ENCODE data around the gene SKAP2. TPM values are rescaled to one million over a fixed set of nuclear protein-coding genes. Genes with fewer than 3 reads are reported as not detected.

Gene SKAP2
- total RNA-seq, 1 experiment from 2014 or later = 0.56 TPM

DNA sequence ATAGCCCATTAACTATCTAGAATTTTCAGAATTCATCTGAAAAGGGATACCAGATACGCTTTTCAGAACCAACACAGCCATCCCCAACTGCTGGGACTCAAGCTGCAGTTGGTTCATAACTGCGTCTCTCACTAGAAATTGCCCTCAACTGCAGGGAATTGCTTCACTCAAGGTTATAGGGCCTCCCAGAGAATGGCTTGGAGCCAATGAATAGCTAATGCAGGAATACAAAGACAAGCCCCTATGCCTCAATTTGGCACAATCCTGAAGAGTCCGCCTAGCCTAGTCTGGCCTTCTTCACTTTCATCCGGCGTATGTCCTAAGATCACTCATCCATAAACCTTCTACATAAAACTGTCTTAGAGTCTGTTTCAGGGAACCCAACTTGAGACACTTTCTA is 164.0 kb downstream of the SKAP2 start:
- Histone ChIP-seq H3K27ac (ENCODE audit: low read depth, low read length, poor library complexity, severe bottlenecking) (no peak overlapping the region), H3K4me1 (ENCODE audit: insufficient read depth, low read length, poor library complexity, severe bottlenecking) (no peaks in the 10 kb centered on the region), H3K4me3 (ENCODE audit: low read depth, low read length, poor library complexity, severe bottlenecking) (no peak overlapping the region), H3K9me3 (ENCODE audit: low read depth, low read length, poor library complexity, severe bottlenecking) (no peaks in the 10 kb centered on the region), H3K27me3 (replicated peaks; ENCODE audit: insufficient read depth, low read depth, low read length, poor library complexity) (peaks cover 58% of the 10 kb centered on the region), H3K36me3 (ENCODE audit: insufficient read depth, low read length, poor library complexity, severe bottlenecking) (no peaks in the 10 kb centered on the region)
- ChIA-PET POLR2A (ENCODE audit: low non-redundant PET) (no interaction called here), CTCF (no interaction called here)
- intact Hi-C loops (cut with micrococcal nuclease; ENCODE audit: unreplicated experiment) = no loop called here
- TF ChIP-seq, protein P1, sequence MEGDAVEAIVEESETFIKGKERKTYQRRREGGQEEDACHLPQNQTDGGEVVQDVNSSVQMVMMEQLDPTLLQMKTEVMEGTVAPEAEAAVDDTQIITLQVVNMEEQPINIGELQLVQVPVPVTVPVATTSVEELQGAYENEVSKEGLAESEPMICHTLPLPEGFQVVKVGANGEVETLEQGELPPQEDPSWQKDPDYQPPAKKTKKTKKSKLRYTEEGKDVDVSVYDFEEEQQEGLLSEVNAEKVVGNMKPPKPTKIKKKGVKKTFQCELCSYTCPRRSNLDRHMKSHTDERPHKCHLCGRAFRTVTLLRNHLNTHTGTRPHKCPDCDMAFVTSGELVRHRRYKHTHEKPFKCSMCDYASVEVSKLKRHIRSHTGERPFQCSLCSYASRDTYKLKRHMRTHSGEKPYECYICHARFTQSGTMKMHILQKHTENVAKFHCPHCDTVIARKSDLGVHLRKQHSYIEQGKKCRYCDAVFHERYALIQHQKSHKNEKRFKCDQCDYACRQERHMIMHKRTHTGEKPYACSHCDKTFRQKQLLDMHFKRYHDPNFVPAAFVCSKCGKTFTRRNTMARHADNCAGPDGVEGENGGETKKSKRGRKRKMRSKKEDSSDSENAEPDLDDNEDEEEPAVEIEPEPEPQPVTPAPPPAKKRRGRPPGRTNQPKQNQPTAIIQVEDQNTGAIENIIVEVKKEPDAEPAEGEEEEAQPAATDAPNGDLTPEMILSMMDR (conservative IDR thresholded peaks at IDR 0.05; ENCODE audit: low read depth, low read length) = no peak
- TF ChIP-seq EZH2 (IDR thresholded peaks at IDR 0.05; ENCODE audit: borderline replicate concordance, low read depth, low read length, poor library complexity, severe bottlenecking) = no peak
- no peak for DNase-seq (ENCODE audit: low spot score)
- BruUV-seq (replicated peaks) = no TSS peak

DNA sequence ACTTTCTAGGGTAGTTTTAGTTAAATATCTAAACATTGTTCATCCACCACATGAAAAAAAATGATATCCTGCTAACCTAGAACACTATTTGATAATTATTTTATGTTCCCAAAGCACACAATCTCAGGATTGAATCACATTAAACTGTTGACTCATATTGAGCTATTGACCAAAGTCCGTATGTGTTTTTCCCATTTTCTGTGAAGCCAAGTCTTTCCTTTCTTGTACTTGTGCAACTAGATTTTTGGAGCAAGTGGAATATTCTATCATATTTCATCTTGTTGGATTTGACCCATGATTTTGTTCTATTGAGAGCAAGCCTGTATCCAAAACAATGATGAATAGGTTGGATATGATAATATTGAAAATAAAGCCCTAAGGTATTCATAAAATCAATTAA is 164.6 kb downstream of the SKAP2 start:
- Histone ChIP-seq H3K27me3 (replicated peaks; ENCODE audit: insufficient read depth, low read depth, low read length, poor library complexity) (peaks cover 64% of the 10 kb centered on the region), H3K27ac (ENCODE audit: low read depth, low read length, poor library complexity, severe bottlenecking) (no peak overlapping the region), H3K4me3 (ENCODE audit: low read depth, low read length, poor library complexity, severe bottlenecking) (no peak overlapping the region), H3K36me3 (ENCODE audit: insufficient read depth, low read length, poor library complexity, severe bottlenecking) (no peaks in the 10 kb centered on the region), H3K4me1 (ENCODE audit: insufficient read depth, low read length, poor library complexity, severe bottlenecking) (no peaks in the 10 kb centered on the region), H3K9me3 (ENCODE audit: low read depth, low read length, poor library complexity, severe bottlenecking) (no peaks in the 10 kb centered on the region)
- TF ChIP-seq, protein P1 (conservative IDR thresholded peaks at IDR 0.05; ENCODE audit: low read depth, low read length) = no peak
- TF ChIP-seq EZH2 (IDR thresholded peaks at IDR 0.05; ENCODE audit: borderline replicate concordance, low read depth, low read length, poor library complexity, severe bottlenecking) = no peak
- DNase-seq (ENCODE audit: low spot score) = no peak
- intact Hi-C loops (cut with micrococcal nuclease; ENCODE audit: unreplicated experiment) = no loop called here
- ChIA-PET POLR2A (ENCODE audit: low non-redundant PET) (no interaction called here), CTCF (no interaction called here)
- BruUV-seq (replicated peaks) = no TSS peak

DNA sequence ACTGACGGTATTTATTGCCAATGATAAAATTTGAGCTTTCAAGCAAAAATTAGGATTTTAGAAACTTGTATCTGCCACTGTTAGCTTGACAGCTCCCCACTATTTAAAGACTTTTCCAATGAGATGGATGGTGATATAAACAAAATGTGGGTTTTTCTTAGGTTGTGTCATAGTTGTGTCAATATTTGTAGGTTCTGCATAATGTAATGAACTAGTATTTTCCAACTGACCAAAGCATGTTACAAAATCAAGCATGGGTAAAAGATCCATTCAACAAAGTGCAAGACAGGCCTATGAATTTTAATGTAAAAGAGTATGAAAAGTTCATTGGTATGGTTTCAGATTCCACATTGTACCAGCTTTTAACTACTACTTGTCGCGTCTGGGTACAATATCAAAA is 165.6 kb downstream of the SKAP2 start:
- no TSS peak for BruUV-seq (replicated peaks)
- no peaks in the 10 kb centered on the region for H3K4me1 ChIP-seq (ENCODE audit: insufficient read depth, low read length, poor library complexity, severe bottlenecking)
- DNase-seq (ENCODE audit: low spot score) = no peak
- no peak overlapping the region for H3K4me3 ChIP-seq (ENCODE audit: low read depth, low read length, poor library complexity, severe bottlenecking)
- H3K27me3 ChIP-seq (replicated peaks; ENCODE audit: insufficient read depth, low read depth, low read length, poor library complexity) = peaks cover 64% of the 10 kb centered on the region
- ChIA-PET CTCF (no interaction called here), POLR2A (ENCODE audit: low non-redundant PET) (no interaction called here)
- no peak overlapping the region for H3K27ac ChIP-seq (ENCODE audit: low read depth, low read length, poor library complexity, severe bottlenecking)
- intact Hi-C loops (cut with micrococcal nuclease; ENCODE audit: unreplicated experiment) = no loop called here
- no peak for TF ChIP-seq EZH2 (IDR thresholded peaks at IDR 0.05; ENCODE audit: borderline replicate concordance, low read depth, low read length, poor library complexity, severe bottlenecking)
- TF ChIP-seq, protein P1 (conservative IDR thresholded peaks at IDR 0.05; ENCODE audit: low read depth, low read length) = no peak
- no peaks in the 10 kb centered on the region for H3K36me3 ChIP-seq (ENCODE audit: insufficient read depth, low read length, poor library complexity, severe bottlenecking)
- no peaks in the 10 kb centered on the region for H3K9me3 ChIP-seq (ENCODE audit: low read depth, low read length, poor library complexity, severe bottlenecking)
